OCI-LY3 (cell line): ENCODE measurements around the gene OR2T4.
A peak's percentile ranks its signal among the peaks of the same experiment; 100 is the strongest.

ENCODE experiments used
- CTCF ChIP-seq: fragments of 200-600, 300-600 bp; sonication (generic); IDR thresholded peaks from 2 replicates; pipeline ENCODE4 v1.5.1; 2014; ENCODE audit warnings: antibody characterized with exemption, low read length, low read depth
- EZH2phosphoT487 ChIP-seq: fragments of 200-600 bp; shearing (Covaris generic); IDR thresholded peaks from 2 replicates; pipeline ENCODE4 v1.6.1; 2018; ENCODE audit warnings: antibody characterized with exemption, mixed run types, low read depth

GRCh38 chr1:248404024-248404423, 42.6 kb downstream of the OR2T4 start:
- TF ChIP-seq CTCF, result peak; percentile 58
- no peak for TF ChIP-seq EZH2phosphoT487
